H1 (cell line): Measurements from ENCODE around the gene ALG9. TPM values are rescaled to one million over a fixed set of nuclear protein-coding genes. Genes with fewer than 3 reads are reported as not detected.

Experiments
- CTCF ChIA-PET: fragments of 300-600 bp; sonication (Branson Sonifier 250); formaldehyde crosslinking; loops from one replicate; lab custom pipeline; 2021; ENCODE audit not compliant: partially characterized antibody; lab: Charles Lee
- POLR2A ChIA-PET: fragments of 300-600 bp; sonication (Branson Sonifier 250); formaldehyde crosslinking; loops from one replicate; lab custom pipeline; 2021; ENCODE audit warnings: inconsistent platforms; ENCODE audit not compliant: partially characterized antibody; lab: Charles Lee
- DNase-seq, 2 experiments: peaks; one replicate each; pipeline versions ENCODE4 v3.0.0 to v3.0.0-alpha.2; 2010 to 2022; ENCODE audit warnings: low spot score in 2 of 2, low read depth in 1 of 2, mixed read lengths in 1 of 2
- FAIRE-seq: peaks from 2 replicates; lab custom pipeline; 2011; peaks lifted over from hg19 to GRCh38; lab: Jason Lieb, UNC
- H2AFZ ChIP-seq: 2 replicates; pipeline ENCODE4 v1.8.1; 2012; ENCODE audit warnings: low read length, inconsistent platforms
- H2AK5ac ChIP-seq: 2 replicates; pipeline ENCODE4 v1.6.1; 2013; ENCODE audit warnings: low read depth, low read length
- H2BK120ac ChIP-seq: replicated peaks from 2 replicates; pipeline ENCODE3; 2013; ENCODE audit warnings: low read depth, low read length, inconsistent platforms
- H2BK12ac ChIP-seq: 2 replicates; pipeline ENCODE4 v1.6.1; 2013; ENCODE audit warnings: low read depth, low read length
- H2BK15ac ChIP-seq: 2 replicates; pipeline ENCODE4 v1.6.1; 2013; ENCODE audit warnings: low read length
- H2BK20ac ChIP-seq: 2 replicates; pipeline ENCODE4 v1.6.1; 2013; ENCODE audit warnings: low read length
- H2BK5ac ChIP-seq: 2 replicates; pipeline ENCODE4 v1.6.1; 2013; ENCODE audit warnings: low read depth, low read length
- H3K14ac ChIP-seq: 2 replicates; pipeline ENCODE4 v1.6.1; 2013; ENCODE audit warnings: inconsistent platforms; ENCODE audit not compliant: insufficient read length
- H3K18ac ChIP-seq: 2 replicates; pipeline ENCODE4 v1.6.1; 2013; ENCODE audit warnings: low read length; ENCODE audit errors: extremely low read depth
- H3K23ac ChIP-seq: 2 replicates; pipeline ENCODE4 v1.6.1; 2013; ENCODE audit warnings: inconsistent platforms; ENCODE audit not compliant: insufficient read length
- H3K23me2 ChIP-seq: 2 replicates; pipeline ENCODE4 v1.6.1; 2013; ENCODE audit warnings: low read depth, low read length
- H3K27ac ChIP-seq: 2 replicates; pipeline ENCODE4 v1.6.1; 2011; ENCODE audit warnings: low read depth, low read length, inconsistent platforms
- H3K27me3 ChIP-seq, 4 experiments: replicated peaks in 1 of 4; 1 replicate in 1 of 4; 2 replicates in 3 of 4; pipeline versions ENCODE4 v1.6.1 to v1.8.1; 2011 to 2013; ENCODE audit warnings: low read length in 3 of 4, mild to moderate bottlenecking in 3 of 4, inconsistent platforms in 2 of 4, mixed read lengths in 2 of 4, moderate library complexity in 1 of 4; ENCODE audit not compliant: control insufficient read depth in 3 of 4, insufficient read depth in 3 of 4; ENCODE audit errors: extremely low read depth in 1 of 4
- H3K36me3 ChIP-seq, 4 experiments: 2 replicates each; pipeline versions ENCODE4 v1.6.1 to v1.8.1; 2011 to 2013; ENCODE audit warnings: mild to moderate bottlenecking in 4 of 4, low read length in 3 of 4, moderate library complexity in 2 of 4, control low read depth in 1 of 4, inconsistent platforms in 1 of 4; ENCODE audit not compliant: insufficient read depth in 4 of 4, control insufficient read depth in 2 of 4
- H3K4ac ChIP-seq: replicated peaks from 2 replicates; pipeline ENCODE3; 2013; ENCODE audit warnings: low read length, low read depth, mixed read lengths, inconsistent platforms; ENCODE audit not compliant: insufficient read length
- H3K4me1 ChIP-seq, 4 experiments: replicated peaks in 1 of 4; 1 replicate in 1 of 4; 2 replicates in 3 of 4; pipeline versions ENCODE4 v1.6.1 to v1.8.1; 2011 to 2013; ENCODE audit warnings: low read length in 3 of 4, inconsistent platforms in 2 of 4, mixed read lengths in 1 of 4; ENCODE audit not compliant: insufficient read depth in 4 of 4, control insufficient read depth in 3 of 4
- H3K4me2 ChIP-seq, 2 experiments: 2 replicates each; pipeline versions ENCODE4 v1.6.1 to v1.8.1; 2011 to 2013; ENCODE audit warnings: low read depth in 2 of 2, low read length in 2 of 2, control low read depth in 1 of 2, inconsistent platforms in 1 of 2, mild to moderate bottlenecking in 1 of 2; ENCODE audit not compliant: insufficient read depth in 1 of 2
- H3K4me3 ChIP-seq, 4 experiments: fragments of 200-600, 300-600 bp in 1 of 4; sonication (generic), shearing (Covaris generic), sonication (Bioruptor Twin) in 1 of 4; 2 replicates each; pipeline versions ENCODE4 v1.5.1 to v1.8.1; 2011 to 2016; ENCODE audit warnings: low read length in 4 of 4, low read depth in 3 of 4, control low read depth in 2 of 4, inconsistent platforms in 2 of 4, mild to moderate bottlenecking in 2 of 4, mixed read lengths in 1 of 4, moderate library complexity in 1 of 4; ENCODE audit not compliant: insufficient read depth in 2 of 4; ENCODE audit errors: extremely low read depth in 1 of 4
- H3K56ac ChIP-seq: replicated peaks from 2 replicates; pipeline ENCODE3; 2013; ENCODE audit warnings: low read depth, mild to moderate bottlenecking, mixed read lengths, low read length, inconsistent platforms; ENCODE audit not compliant: insufficient read length
- H3K79me1 ChIP-seq: 2 replicates; pipeline ENCODE4 v1.6.1; 2013; ENCODE audit warnings: low read depth, low read length, control low read depth
- H3K79me2 ChIP-seq, 2 experiments: 2 replicates each; pipeline versions ENCODE4 v1.6.1 to v1.8.1; 2012 to 2013; ENCODE audit warnings: low read length in 2 of 2, mild to moderate bottlenecking in 2 of 2, inconsistent platforms in 1 of 2; ENCODE audit not compliant: insufficient read depth in 2 of 2, control insufficient read depth in 1 of 2
- H3K9ac ChIP-seq, 4 experiments: replicated peaks in 1 of 4; 1 replicate in 1 of 4; 2 replicates in 3 of 4; pipeline versions ENCODE4 v1.6.1 to v1.8.1; 2011 to 2013; ENCODE audit warnings: low read depth in 3 of 4, low read length in 3 of 4, control low read depth in 2 of 4, mild to moderate bottlenecking in 2 of 4, moderate library complexity in 2 of 4, inconsistent platforms in 1 of 4; ENCODE audit errors: extremely low read depth in 1 of 4
- H3K9me3 ChIP-seq, 2 experiments: 2 replicates each; pipeline versions ENCODE4 v1.6.1 to v1.8.1; 2012 to 2013; ENCODE audit warnings: mild to moderate bottlenecking in 2 of 2, moderate library complexity in 2 of 2, control low read depth in 1 of 2, inconsistent platforms in 1 of 2, low read depth in 1 of 2, low read length in 1 of 2, mixed read lengths in 1 of 2; ENCODE audit not compliant: insufficient read depth in 2 of 2
- H4K20me1 ChIP-seq, 2 experiments: replicated peaks in 1 of 2; 2 replicates each; pipeline versions ENCODE3 to v1.8.1; 2011 to 2013; ENCODE audit warnings: inconsistent platforms in 2 of 2, low read length in 2 of 2, mild to moderate bottlenecking in 1 of 2; ENCODE audit not compliant: insufficient read depth in 2 of 2, control insufficient read depth in 1 of 2
- H4K5ac ChIP-seq: 2 replicates; pipeline ENCODE4 v1.6.1; 2013; ENCODE audit warnings: low read length, low read depth, mixed read lengths, inconsistent platforms; ENCODE audit not compliant: insufficient read length
- H4K8ac ChIP-seq: 2 replicates; pipeline ENCODE4 v1.8.0; 2013; ENCODE audit warnings: mild to moderate bottlenecking, moderate library complexity, low read length, inconsistent platforms; ENCODE audit not compliant: insufficient read depth; ENCODE audit errors: extremely low read depth
- H4K91ac ChIP-seq: replicated peaks from 2 replicates; pipeline ENCODE3; 2013; ENCODE audit warnings: low read length, mixed read lengths, inconsistent platforms; ENCODE audit not compliant: insufficient read length
- CHD2 ChIP-seq: IDR thresholded peaks from 2 replicates; pipeline ENCODE4 v1.6.1; 2012; ENCODE audit warnings: low read length, improper control_type of control experiment
- POU5F1 ChIP-seq: IDR thresholded peaks from 2 replicates; pipeline ENCODE4 v1.6.1; 2011; ENCODE audit warnings: low read depth, mild to moderate bottlenecking, low read length, moderate library complexity
- SIRT6 ChIP-seq: IDR thresholded peaks from one replicate; pipeline ENCODE4 v1.7.1; 2012; ENCODE audit warnings: low read length, inconsistent platforms
- SP4 ChIP-seq: IDR thresholded peaks from 2 replicates; pipeline ENCODE4 v1.6.1; 2012; ENCODE audit warnings: low read length, inconsistent platforms
- SUZ12 ChIP-seq: fragments of 200-600 bp; sonication (generic); IDR thresholded peaks from 2 replicates; pipeline ENCODE4 v1.6.1; 2012; ENCODE audit warnings: mild to moderate bottlenecking, inconsistent platforms, low read length, moderate library complexity, mixed read lengths
- TAF1 ChIP-seq: IDR thresholded peaks from 2 replicates; pipeline ENCODE4 v1.6.1; 2011; ENCODE audit warnings: mild to moderate bottlenecking, low read depth, low read length
- TCF12 ChIP-seq: IDR thresholded peaks from 2 replicates; pipeline ENCODE4 v1.6.1; 2011; ENCODE audit warnings: low read depth, mild to moderate bottlenecking, low read length
- TEAD4 ChIP-seq: IDR thresholded peaks from 2 replicates; pipeline ENCODE4 v1.6.1; 2012; ENCODE audit warnings: low read depth, low read length, inconsistent platforms, mixed read lengths
- ZNF274 ChIP-seq: IDR thresholded peaks from 2 replicates; pipeline ENCODE4 v1.7.0; 2012; ENCODE audit warnings: low read length, borderline replicate concordance; ENCODE audit errors: extremely low read depth
- WGBS, 2 experiments: shearing (Covaris generic) in 1 of 2; methylation state at CpG; one replicate each; pipeline versions ENCODE4 v1.1.6 to v1.1.7; 2013 to 2015; ENCODE audit warnings: low lambda C conversion rate in 2 of 2, mixed read lengths in 2 of 2, inconsistent platforms in 1 of 2, low coverage in 1 of 2, missing lambda C conversion rate in 1 of 2; ENCODE audit not compliant: insufficient replicate concordance in 2 of 2, insufficient coverage in 1 of 2, insufficient read length in 1 of 2; ENCODE audit errors: extremely low coverage in 1 of 2, missing lambda C conversion rate in 1 of 2; 5-methylcytosine and 5-hydroxymethylcytosine counted together
- polyA plus RNA-seq, 7 experiments: library from polyadenylated mRNA; depleted of rRNA in 3 of 7; stranded (reverse) in 5 of 7; unstranded in 2 of 7; fragments of >200 nt in 5 of 7; fragments of 200-250 nt in 2 of 7; gene quantifications; 1 replicate in 5 of 7; 2 replicates in 1 of 7; 4 replicates in 1 of 7; pipeline versions ENCODE4 v1.2.1 to v1.2.3, GENCODE V29; 2011 to 2013; ENCODE audit warnings: missing spikeins in 2 of 7, mixed read lengths in 2 of 7
- total RNA-seq: library from RNA; stranded (reverse); fragmentation: NEBNext Ultra II Directional; extraction: Animal tissue kit (Norgen Biotek cat#: 25700); gene quantifications from 2 replicates; pipeline ENCODE4 v1.2.1, GENCODE V29; 2021

Gene ALG9
- total and polyA plus RNA-seq, 2 of the 8 experiments (the other 6 are each of a cell fraction or from before 2014, with no cell fraction given), result 23.5 to 24.5 TPM

DNA sequence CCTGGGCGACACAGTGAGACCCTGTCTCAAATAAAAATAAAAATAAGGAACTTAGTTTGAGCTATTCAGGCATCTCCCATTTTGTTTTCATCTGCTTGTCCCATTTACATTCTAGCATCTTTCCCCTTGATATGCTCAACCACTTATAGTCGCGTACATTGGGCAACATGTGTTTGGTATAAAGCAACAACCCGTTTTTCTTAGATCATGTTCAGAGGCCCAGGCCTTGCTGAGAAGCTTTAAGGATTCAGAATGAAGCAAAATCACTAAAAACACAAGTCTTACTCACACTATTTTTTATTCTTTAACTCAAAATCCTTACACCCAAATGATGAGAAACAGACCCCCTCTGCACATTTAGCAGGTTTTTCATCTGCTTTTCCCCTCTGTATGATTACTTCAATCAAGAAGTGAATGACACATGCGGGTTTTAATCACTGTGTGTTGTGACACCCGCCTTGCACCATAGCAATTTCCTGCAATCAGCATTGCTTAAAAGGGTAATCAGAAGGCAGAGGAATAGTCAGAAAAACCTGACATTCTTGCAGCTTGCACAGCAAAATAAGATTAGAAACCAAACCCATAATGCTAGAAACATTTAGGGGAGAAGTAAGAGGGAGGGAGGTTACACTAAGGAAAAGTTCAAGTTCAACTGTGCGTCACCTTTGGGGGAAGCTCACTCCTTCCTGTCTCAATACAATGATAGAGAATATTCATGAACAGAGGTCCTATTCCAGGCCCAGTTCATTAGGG lies 25.9 kb downstream of the ALG9 start:
- H4K91ac ChIP-seq, result no peak overlapping the region
- peaks cover 0 to 5% (median 0%) of the 10 kb centered on the region in 4 experiments; a peak in 1 of 8 replicates for H3K36me3 ChIP-seq
- no peak overlapping the region for H4K8ac ChIP-seq
- H3K4ac ChIP-seq, result no peak overlapping the region
- WGBS, 2 experiments, result 92% methylated on average over 7 of the region's 7 CpGs; no CpG with 5 or more reads in 1 of the 2 experiments
- H2AK5ac ChIP-seq, result no peak overlapping the region
- no peak overlapping the region for H2BK20ac ChIP-seq
- H3K4me3 ChIP-seq, result no peak overlapping the region
- no peaks in the 10 kb centered on the region for H3K27me3 ChIP-seq
- no peaks in the 10 kb centered on the region for H4K20me1 ChIP-seq
- no peak overlapping the region for H3K23ac ChIP-seq
- DNase-seq (no peak), FAIRE-seq (no peak)
- no peak overlapping the region for H3K27ac ChIP-seq
- no peak overlapping the region for H2AFZ ChIP-seq
- no peaks in the 10 kb centered on the region for H3K9me3 ChIP-seq
- no peak overlapping the region for H3K14ac ChIP-seq
- no peak overlapping the region for H3K4me2 ChIP-seq
- CTCF ChIA-PET, result interaction anchor here (0.7 to 2.4 kb wide), 12 partner anchors 11 to 243 kb away, joined by 3 to 10 read pairs (median 4); partner anchors contain the start of genes ALG9 and SIK2
- no peak overlapping the region for H4K5ac ChIP-seq
- peaks cover 0 to 2% (median 0%) of the 10 kb centered on the region in 4 experiments; a peak in 2 of 7 replicates for H3K4me1 ChIP-seq
- no peak overlapping the region for H3K56ac ChIP-seq
- H3K79me1 ChIP-seq, result no peaks in the 10 kb centered on the region
- no peak overlapping the region for H2BK120ac ChIP-seq
- POLR2A ChIA-PET, result interaction anchor here (0.9 kb wide), 1 partner anchor 79 kb away, joined by 3 read pairs; the partner anchor contains the start of gene PPP2R1B
- H3K23me2 ChIP-seq, result no peaks in the 10 kb centered on the region
- no peak overlapping the region for H3K18ac ChIP-seq
- no peaks in the 10 kb centered on the region for H3K79me2 ChIP-seq
- H2BK15ac ChIP-seq, result no peak overlapping the region
- H2BK5ac ChIP-seq, result no peak overlapping the region
- H3K9ac ChIP-seq, result no peak overlapping the region
- no peak overlapping the region for H2BK12ac ChIP-seq
- TF ChIP-seq SUZ12 (no peak), SIRT6 (no peak), CHD2 (no peak), TEAD4 (no peak), ZNF274 (no peak), TAF1 (no peak), TCF12 (no peak), SP4 (no peak), POU5F1 (no peak)
